Stimulated activated CD4-positive, alpha-beta T cell treated with anti-CD3 and anti-CD28 coated beads, Interleukin-15, amount 100 ng/mL, for 48 hours (primary cell): ENCODE results near the gene TNFRSF18.

Experiments
- DNase-seq, 2 donors: peaks; one replicate each; pipeline ENCODE4 v3.0.0-alpha.2; 2020; ENCODE audit warnings: low read depth in 2 of 2

Gene TNFRSF18

GRCh38 chr1:1166642-1167397, 39.6 kb downstream of the TNFRSF18 start:
- DNase-seq = no peak

GRCh38 chr1:1165900-1166421, 40.4 kb downstream of the TNFRSF18 start:
- no peak for DNase-seq

DNA sequence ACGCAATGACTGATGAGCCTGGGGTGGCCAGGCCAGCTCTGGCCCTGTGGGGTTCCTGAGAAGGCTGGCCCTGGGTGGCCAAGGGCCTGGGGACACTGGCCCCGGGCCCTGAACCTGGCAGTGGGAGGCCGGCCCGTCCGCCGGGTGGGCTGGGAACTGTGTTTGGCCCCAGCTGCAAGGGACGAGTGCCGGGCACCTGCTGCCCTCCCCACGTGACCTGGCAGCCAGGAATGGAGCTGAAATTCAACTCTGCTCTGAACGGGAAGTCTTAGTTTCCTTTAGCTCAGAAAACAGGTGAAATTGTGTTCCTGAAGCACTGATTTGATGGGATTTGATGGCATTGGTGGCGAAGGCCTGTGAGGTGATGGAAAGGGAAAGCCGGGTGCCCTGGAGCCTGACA, 40.9 kb downstream of the TNFRSF18 start:
- DNase-seq = no peak

- DNase-seq = no peak
These were observed 41.5 kb downstream of the TNFRSF18 start for GRCh38 chr1:1164701-1165451.

DNA sequence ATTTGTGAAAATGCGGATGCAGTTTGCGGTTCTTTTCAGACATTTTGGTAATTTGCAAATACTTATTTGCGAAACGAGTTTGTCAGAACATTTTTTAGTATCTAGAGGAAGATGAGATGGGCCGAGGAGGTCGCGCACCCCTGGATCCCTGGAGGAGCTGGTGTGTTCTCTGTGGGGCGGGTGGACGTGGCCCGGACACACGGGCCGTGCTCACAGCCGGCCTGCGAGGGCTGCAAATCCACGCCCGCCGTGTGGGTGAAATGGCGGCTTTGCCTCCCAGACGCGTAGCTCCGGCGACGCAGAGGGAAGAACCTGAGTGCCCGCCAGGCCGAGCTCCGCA, 42.1 kb downstream of the TNFRSF18 start:
- no peak for DNase-seq

DNA sequence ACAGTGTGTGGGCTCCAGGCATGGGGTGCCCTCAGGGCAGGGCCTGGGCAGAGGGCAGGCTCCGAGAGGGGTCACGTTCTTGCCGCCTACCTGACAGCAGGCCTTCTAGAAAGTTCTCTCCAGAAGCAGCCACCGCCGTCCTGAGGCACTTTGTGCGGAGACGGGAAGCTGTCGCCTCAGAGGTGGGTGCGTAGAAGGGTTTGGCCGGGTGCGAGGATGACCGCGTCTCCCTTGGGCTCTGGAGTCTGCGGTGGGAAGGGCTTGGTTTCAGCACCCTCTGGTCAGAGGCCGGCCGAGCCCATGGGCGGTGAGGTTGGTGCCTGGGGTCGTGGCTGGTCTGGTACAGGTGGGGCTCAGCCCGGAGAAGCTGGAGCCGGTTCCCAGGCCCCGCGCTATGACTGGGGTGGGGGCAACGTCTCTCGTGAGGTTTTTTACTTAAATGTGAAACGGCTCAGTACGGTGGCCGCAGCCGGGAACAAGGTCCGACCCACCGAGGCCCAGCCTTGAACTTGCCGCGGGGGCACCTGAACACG, 42.8 kb downstream of the TNFRSF18 start:
- no peak for DNase-seq

DNA sequence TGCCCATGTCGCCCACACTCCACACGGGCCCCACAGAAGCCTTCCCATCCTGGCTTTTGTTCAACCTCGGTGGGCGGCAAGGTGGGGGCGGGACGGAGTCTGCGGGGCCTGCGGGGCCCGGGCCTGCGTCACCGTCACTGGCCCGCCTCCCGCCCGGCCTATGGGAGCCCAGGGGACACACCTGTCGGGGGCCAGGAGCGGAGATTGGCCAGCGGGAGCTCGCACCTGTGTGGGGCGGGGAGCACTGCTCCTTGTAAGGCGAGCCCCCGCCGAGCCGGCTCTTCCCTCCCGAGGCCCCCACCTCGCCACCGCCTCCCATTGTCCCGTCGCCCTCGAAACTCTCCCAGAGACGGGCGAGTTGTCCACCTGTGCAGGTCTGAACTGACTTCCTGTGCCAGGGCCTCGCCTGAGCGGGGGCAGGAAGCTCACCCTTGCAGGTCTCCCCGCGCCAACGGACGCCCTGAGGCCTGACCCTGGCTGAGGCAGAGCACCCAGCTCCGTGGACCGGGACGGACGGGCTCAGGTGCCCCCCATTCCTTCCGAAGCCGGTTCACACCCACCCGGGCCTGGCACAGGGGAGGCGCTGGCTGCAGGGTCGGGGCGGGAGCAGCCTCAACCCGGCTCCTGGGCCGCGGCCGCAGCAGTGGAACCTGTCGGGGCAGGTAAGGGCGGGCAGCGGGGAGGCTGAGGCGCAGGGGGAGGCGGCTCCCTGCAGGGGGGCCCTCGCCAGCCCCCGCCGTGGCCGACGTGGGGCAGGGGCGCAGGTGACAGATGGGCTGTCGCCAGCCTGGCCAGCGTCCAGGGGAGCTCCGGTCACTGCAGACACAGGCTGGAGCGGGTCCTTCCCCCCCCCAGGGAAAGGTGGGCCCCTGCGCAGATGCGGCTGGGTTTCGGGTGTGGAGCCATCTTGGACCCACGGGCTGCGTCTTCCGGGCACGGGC, 43.5 kb downstream of the TNFRSF18 start:
- no peak for DNase-seq

- DNase-seq = no peak
These were observed 44.7 kb downstream of the TNFRSF18 start for GRCh38 chr1:1161683-1162079.

- DNase-seq = no peak
These were observed 45.2 kb downstream of the TNFRSF18 start for GRCh38 chr1:1161078-1161682.

GRCh38 chr1:1160281-1160930, 46.0 kb downstream of the TNFRSF18 start:
- no peak for DNase-seq

DNA sequence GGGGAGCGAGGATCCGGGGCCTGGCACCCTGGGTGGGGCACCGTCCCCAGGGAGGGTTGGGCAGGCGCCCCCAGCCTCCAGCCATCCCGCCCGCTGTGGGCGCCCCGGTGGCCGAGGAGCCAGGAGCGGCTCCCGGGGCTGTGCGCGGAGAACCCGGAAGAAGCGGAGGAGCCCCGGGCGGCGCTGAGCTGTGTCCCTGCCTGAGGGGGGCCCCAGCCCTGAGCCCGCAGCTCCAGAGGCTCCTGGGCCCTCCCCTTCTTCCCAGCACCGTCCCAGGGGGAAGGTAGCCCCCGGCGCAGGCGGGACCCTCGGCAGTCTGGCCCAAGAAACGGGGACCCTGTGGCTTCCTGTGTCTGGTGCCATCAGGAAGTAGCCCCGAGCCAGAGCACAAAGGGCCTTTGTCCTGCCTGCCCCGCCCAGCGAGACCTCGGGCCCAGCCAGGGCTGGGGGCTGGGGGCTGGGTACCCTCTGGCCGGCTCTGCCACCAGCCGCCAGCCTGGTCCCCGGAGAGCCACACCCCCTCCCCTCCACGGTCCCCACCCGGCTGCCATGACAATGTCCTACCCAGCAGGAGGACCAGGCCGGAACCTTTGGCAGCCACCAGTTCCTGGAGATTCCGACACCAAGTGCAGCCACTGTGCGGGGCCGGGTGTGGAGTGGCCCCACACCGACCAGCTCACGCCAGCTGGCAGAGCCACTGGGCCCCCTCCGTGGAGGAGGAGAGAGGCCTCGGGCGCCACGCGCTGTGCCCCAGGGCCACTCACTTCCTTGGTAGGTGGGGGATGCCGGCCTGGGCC, 48.3 kb downstream of the TNFRSF18 start:
- no peak for DNase-seq

GRCh38 chr1:1157426-1157913, 48.9 kb downstream of the TNFRSF18 start:
- DNase-seq = peak; percentile 47 to 54

DNA sequence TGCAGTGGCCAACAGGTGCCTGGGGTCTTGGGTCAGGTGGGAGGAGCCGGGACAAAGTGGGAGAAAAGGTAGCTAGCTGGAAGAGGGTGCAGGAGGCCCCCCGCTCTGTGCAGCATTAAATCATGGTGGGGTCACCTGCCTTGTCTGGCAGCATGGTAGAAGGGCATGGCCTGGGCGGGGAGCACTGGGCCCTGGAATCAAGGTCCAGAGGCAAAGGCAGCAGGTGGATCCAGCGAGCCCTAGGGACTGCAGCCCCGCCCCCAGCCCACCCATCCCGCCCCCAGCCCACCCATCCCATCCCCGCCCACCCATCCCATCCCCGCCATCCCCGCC, 49.4 kb downstream of the TNFRSF18 start:
- DNase-seq = no peak

DNA sequence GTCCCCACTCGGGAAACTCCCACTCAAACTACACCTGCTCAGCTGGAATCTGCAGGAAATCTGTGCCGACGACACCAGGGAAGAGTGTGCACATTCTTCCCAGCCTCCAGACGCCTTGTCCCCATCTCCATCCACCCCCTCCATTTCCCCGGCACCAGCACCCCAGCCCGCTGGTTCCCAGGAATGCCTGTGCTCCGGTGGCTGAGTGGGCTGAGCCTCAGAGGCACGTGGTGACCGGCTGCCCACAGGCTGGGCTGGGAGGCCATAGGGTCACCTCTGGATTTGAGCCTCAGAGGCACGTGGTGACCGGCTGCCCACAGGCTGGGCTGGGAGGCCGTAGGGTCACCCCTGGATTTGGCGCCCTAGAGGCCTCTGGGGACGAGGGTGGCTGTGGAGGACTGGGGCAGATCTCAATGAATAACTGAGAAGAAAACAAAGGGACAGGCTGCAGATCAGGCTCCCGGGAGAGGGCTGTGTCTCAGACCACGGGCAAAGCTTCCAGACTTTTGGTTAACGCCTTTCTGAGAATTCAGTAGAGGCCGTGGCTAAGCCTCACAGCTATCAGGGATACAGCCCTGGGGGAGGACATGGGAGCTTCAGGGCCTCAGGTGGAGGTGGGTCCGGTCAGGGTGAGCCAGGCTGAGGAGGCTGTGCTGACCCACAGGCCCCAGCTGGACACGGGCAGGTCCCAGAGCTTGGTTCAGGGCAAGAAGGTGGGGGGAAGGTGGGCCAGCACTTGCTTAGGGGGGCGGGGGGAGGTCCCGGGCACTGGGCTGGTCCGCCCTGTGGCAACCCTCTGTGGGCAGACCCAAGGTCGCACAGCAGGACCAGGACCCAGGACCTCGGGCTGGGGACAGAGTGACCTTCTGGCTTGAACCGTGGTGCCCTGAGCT, 50.0 kb downstream of the TNFRSF18 start:
- DNase-seq = no peak

GRCh38 chr1:1155258-1155657, 51.1 kb downstream of the TNFRSF18 start:
- no peak for DNase-seq

DNA sequence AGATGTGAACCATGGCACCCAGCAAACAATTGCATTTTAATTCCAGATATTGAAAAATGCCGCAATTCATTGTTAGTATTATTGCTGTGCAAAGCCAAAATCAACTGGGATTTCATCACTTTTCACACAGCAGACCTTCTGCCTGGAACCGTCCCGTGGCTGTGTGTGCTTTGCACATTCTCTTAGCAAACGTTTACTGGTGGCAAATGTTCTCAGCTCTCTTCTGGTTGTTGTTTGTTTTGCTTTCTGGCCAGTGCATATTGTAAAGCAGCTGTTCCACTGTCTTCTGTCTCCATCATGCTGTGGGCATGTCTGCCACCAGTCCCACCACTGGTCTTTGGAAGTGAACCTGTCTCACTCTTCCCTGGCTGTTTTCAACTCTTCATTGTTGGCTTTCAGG, 52.5 kb downstream of the TNFRSF18 start:
- DNase-seq = no peak
